ENCODE data around the gene PRRC1. TPM values are rescaled to one million over a fixed set of nuclear protein-coding genes. Genes with fewer than 3 reads are reported as not detected.

The PRRC1 gene
- total and polyA plus RNA-seq, 9 of the 15 experiments (the other 6 are each of a cell fraction or from before 2014, with no cell fraction given), result 23.4 to 68.7 (median 43.9) TPM

DNA sequence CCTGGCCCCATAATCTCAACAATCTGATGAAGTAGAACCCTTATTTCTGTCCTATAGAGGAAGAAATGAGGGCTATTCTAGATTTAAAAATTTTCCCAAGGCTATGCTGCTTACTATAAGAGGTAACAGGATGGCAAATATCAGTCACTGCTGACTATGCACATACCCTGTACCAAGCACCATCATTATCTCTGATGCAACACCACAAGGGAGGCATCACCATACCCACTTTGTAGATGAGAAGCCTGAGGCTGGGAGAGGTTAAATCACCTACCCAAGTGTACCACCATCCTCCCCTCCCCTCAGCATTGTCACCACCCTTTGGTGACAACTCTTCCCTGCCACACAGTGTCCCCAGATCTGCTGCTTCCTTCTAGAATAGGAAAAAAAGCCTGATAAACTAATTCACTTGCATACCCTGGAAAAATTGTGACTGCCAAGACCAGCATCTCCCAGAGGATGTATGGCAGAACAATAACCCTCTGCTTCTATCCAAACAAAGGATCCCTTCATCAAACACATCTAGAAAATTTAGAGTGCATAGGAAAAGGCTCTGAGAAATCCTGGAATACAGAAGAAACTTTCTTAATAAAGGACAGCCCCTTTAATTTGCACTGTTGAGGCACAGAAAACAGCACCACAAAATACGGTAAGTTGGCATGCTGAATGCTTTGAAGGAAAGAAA lies 48.3 kb downstream of the PRRC1 start:
- H3K79me2 ChIP-seq (ENCODE audit: control insufficient read depth, insufficient read depth, low read length), result no peaks in the 10 kb centered on the region
- no TSS peak for BruUV-seq (replicated peaks)
- no peak for FAIRE-seq
- no peaks in the 10 kb centered on the region for H3K9me3 ChIP-seq (replicated peaks; ENCODE audit: control insufficient read depth, insufficient read depth, low read depth, low read length)
- peaks cover 0 to 8% of the 10 kb centered on the region in 2 experiments; a peak in 2 of 5 replicates for H3K27me3 ChIP-seq (ENCODE audit: control insufficient read depth in 2 of 2, insufficient read depth in 2 of 2, low read length in 2 of 2)
- no peaks in the 10 kb centered on the region for H3K36me3 ChIP-seq (ENCODE audit: control insufficient read depth, insufficient read depth, low read length)
- ChIA-PET CTCF (ENCODE audit: low intra/inter-chr PET ratio) (no interaction called here), POLR2A (no interaction called here)
- H3K4me1 ChIP-seq (replicated peaks in 1 of 2; ENCODE audit: control insufficient read depth in 2 of 2, insufficient read depth in 2 of 2, low read length in 2 of 2), result peaks cover 0 to 3% of the 10 kb centered on the region in 2 experiments; a peak in 1 of 5 replicates
- TF ChIP-seq TEAD1 (CRISPR knock-in tag; IDR thresholded peaks at IDR 0.05) (no peak), SRF (CRISPR knock-in tag; IDR thresholded peaks at IDR 0.05) (no peak), TRIM28 (IDR thresholded peaks at IDR 0.05) (no peak)
- H3K9ac ChIP-seq (ENCODE audit: insufficient read depth in 1 of 2, low read depth in 2 of 2, low read length in 2 of 2), result no peak overlapping the region
- no peak overlapping the region for H2AFZ ChIP-seq (ENCODE audit: low read depth, low read length)
- intact Hi-C loops (cut with micrococcal nuclease), result loop anchor here (10.0 kb wide), 4 partner anchors 309 to 1339 kb away; partner anchors contain the start of gene SLC12A2
- H4K20me1 ChIP-seq (replicated peaks; ENCODE audit: control insufficient read depth, insufficient read depth, low read length), result no peaks in the 10 kb centered on the region; the same call in 1 of the 2 replicates
- no peak overlapping the region for H3K4me3 ChIP-seq
- H3K9me1 ChIP-seq (ENCODE audit: control insufficient read depth, insufficient read depth, low read length), result no peaks in the 10 kb centered on the region
- ATAC-seq, result no peak
- WGBS (ENCODE audit: insufficient coverage, low coverage, missing lambda C conversion rate), result 0% methylated on average over 1 of the region's 1 CpG
- in situ Hi-C loops (cut with MboI), result no loop called here
- no peak overlapping the region for H3K4me2 ChIP-seq (ENCODE audit: insufficient read depth, low read length)
- no peak for DNase-seq (ENCODE audit: extremely low read depth in 1 of 4, low spot score in 3 of 4)
- H3K27ac ChIP-seq (ENCODE audit: extremely low read depth, low read depth, low read length), result no peak overlapping the region

DNA sequence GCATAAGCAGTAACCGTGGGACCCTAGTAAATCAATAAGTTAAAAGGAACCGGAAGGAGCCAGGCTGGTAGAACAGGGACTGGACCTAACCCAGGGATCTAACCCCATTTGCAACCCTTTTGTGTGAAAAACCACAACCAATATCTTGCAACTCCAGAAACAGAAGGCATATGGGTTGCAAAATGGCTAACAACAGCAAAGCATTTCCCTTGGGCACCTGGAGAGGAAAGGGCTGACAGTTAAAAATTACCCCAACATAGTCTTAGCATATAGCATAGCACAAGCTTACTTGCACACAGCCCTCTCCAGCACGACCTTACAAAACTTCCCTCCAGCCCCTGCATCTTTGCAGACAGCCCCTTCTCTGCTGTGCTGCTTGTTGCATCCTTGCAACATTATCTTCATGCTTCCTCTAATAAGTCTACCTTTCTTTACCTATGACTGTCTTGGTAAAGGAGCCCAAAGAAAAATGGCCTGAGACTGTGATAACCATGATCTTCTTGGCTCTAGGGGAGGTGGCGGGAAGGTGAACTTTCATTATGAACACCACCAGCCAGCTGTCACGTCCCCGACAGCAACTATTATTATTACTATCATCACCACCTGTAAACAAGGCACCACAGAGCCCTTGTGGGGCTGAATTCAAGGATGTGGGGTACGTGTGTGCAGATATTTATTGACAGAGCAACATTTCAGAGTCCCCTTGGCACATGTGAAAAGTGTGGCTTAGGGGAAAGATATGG lies 49.8 kb downstream of the PRRC1 start:
- ATAC-seq, result no peak
- TF ChIP-seq U2AF2 (optimal IDR thresholded peaks at IDR 0.05; ENCODE audit: low read depth, low read length), result no peak
- no peak for TF ChIP-seq FOXO4 (CRISPR knock-in tag; IDR thresholded peaks at IDR 0.05)
- TF ChIP-seq, protein P1, sequence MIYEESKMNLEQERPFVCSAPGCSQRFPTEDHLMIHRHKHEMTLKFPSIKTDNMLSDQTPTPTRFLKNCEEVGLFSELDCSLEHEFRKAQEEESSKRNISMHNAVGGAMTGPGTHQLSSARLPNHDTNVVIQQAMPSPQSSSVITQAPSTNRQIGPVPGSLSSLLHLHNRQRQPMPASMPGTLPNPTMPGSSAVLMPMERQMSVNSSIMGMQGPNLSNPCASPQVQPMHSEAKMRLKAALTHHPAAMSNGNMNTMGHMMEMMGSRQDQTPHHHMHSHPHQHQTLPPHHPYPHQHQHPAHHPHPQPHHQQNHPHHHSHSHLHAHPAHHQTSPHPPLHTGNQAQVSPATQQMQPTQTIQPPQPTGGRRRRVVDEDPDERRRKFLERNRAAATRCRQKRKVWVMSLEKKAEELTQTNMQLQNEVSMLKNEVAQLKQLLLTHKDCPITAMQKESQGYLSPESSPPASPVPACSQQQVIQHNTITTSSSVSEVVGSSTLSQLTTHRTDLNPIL (CRISPR knock-in tag; IDR thresholded peaks at IDR 0.05), result no peak
- TF ChIP-seq, protein P2, sequence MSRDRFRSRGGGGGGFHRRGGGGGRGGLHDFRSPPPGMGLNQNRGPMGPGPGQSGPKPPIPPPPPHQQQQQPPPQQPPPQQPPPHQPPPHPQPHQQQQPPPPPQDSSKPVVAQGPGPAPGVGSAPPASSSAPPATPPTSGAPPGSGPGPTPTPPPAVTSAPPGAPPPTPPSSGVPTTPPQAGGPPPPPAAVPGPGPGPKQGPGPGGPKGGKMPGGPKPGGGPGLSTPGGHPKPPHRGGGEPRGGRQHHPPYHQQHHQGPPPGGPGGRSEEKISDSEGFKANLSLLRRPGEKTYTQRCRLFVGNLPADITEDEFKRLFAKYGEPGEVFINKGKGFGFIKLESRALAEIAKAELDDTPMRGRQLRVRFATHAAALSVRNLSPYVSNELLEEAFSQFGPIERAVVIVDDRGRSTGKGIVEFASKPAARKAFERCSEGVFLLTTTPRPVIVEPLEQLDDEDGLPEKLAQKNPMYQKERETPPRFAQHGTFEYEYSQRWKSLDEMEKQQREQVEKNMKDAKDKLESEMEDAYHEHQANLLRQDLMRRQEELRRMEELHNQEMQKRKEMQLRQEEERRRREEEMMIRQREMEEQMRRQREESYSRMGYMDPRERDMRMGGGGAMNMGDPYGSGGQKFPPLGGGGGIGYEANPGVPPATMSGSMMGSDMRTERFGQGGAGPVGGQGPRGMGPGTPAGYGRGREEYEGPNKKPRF (IDR thresholded peaks at IDR 0.05; ENCODE audit: low read depth, low read length), result no peak

More for the DNA sequence above, 49.8 kb downstream of the PRRC1 start:
- H3K27me3 ChIP-seq (ENCODE audit: control insufficient read depth in 2 of 2, insufficient read depth in 2 of 2, low read length in 2 of 2), result peaks cover 0 to 8% of the 10 kb centered on the region in 2 experiments; a peak in 2 of 5 replicates
- H4K20me1 ChIP-seq (replicated peaks; ENCODE audit: control insufficient read depth, insufficient read depth, low read length), result no peaks in the 10 kb centered on the region; the same call in 1 of the 2 replicates
- H3K4me2 ChIP-seq (ENCODE audit: insufficient read depth, low read length), result no peak overlapping the region
- H3K27ac ChIP-seq (ENCODE audit: extremely low read depth, low read depth, low read length), result no peak overlapping the region
- FAIRE-seq (no peak), DNase-seq (ENCODE audit: extremely low read depth in 1 of 4, low spot score in 3 of 4) (no peak)
- POLR2A ChIA-PET, result no interaction called here
- H2AFZ ChIP-seq (ENCODE audit: low read depth, low read length), result no peak overlapping the region
- no TSS peak for BruUV-seq (replicated peaks)
- H3K4me3 ChIP-seq, result no peak overlapping the region
- H3K79me2 ChIP-seq (ENCODE audit: control insufficient read depth, insufficient read depth, low read length), result no peaks in the 10 kb centered on the region
- H3K36me3 ChIP-seq (ENCODE audit: control insufficient read depth, insufficient read depth, low read length), result no peaks in the 10 kb centered on the region
- no peak overlapping the region for H3K9ac ChIP-seq (ENCODE audit: insufficient read depth in 1 of 2, low read depth in 2 of 2, low read length in 2 of 2)
- no peaks in the 10 kb centered on the region for H3K9me1 ChIP-seq (ENCODE audit: control insufficient read depth, insufficient read depth, low read length)
- H3K9me3 ChIP-seq (replicated peaks; ENCODE audit: control insufficient read depth, insufficient read depth, low read depth, low read length), result no peaks in the 10 kb centered on the region
- in situ Hi-C loops (cut with MboI) (no loop called here), intact Hi-C loops (cut with micrococcal nuclease) (loop anchor here (10.0 kb wide), 4 partner anchors 308 to 1338 kb away; partner anchors contain the start of gene SLC12A2)
- 2% methylated on average over 7 of the region's 7 CpGs for WGBS (ENCODE audit: insufficient coverage, low coverage, missing lambda C conversion rate)
- CTCF ChIA-PET (ENCODE audit: low intra/inter-chr PET ratio), result no interaction called here
- H3K4me1 ChIP-seq (replicated peaks in 1 of 2; ENCODE audit: control insufficient read depth in 2 of 2, insufficient read depth in 2 of 2, low read length in 2 of 2), result peaks cover 0 to 3% of the 10 kb centered on the region in 2 experiments; a peak in 1 of 5 replicates

Measured in K562 (cell line).